ENCODE data around the gene C5orf58.

Gene C5orf58

DNA sequence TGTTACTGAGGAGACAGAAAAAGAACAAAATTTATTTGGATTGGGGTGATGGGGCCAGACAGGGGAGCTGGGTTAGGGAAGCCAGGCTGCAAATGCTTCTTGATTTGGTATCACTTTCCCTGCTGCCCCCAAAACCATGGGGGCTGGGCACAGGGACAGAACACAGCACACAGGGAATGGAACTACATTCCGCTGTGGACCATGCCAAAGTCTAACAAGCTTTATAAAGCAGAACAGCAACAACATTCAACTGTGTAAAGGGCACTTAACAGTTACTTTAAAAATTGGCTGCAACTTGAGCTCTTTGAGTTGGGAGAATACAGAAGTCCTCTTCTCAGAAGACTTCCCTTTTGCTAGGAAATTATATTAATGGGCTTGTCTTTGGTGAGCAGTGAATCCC is 23.8 kb downstream of the C5orf58 start:
- no peak for DNase-seq (ENCODE audit: low read depth)

DNA sequence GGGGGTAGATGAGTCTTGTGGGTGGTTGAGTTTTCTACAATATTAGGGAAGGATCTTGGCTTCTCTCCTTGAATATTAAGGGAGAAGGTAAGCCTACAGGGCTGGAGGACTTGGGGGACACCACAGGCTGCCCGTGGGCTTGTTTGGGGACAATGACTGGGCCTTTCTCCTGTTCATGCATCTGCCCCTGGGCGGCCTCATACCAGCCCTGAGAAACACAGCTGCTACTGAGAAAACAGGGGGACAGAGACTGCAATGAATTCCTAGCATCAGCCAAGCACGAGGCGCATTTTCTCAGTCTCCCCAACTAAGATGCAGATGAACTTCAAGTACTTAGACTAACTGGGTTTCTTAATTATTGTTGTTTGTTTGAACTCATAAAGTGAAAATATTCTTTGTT is 24.6 kb downstream of the C5orf58 start:
- DNase-seq (ENCODE audit: low read depth), result no peak

DNA sequence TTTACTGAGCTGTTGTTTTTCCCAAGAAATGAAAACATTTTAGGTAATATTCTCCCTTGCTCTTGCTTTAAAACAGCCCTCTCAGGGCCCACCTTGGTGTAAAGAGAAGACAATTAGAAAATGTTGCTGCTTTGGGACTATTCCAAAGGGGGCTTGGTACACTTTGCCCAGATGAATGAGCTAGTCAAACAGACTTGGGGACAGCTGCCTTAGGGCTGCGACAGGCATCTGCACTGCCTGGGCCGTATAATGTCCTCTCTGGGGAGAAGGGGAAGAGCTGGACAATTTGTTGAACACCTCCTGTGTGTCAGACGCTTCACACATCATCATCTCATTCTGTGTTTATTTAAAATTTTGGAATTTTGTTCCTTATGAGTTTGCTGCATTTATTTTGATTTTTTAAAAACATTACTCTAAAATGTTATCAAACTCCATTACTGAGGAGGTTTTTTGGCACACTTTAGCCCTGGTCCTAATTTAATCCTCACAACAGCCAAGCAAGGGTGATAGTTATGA is 28.8 kb downstream of the C5orf58 start:
- DNase-seq (ENCODE audit: low read depth), result no peak

DNA sequence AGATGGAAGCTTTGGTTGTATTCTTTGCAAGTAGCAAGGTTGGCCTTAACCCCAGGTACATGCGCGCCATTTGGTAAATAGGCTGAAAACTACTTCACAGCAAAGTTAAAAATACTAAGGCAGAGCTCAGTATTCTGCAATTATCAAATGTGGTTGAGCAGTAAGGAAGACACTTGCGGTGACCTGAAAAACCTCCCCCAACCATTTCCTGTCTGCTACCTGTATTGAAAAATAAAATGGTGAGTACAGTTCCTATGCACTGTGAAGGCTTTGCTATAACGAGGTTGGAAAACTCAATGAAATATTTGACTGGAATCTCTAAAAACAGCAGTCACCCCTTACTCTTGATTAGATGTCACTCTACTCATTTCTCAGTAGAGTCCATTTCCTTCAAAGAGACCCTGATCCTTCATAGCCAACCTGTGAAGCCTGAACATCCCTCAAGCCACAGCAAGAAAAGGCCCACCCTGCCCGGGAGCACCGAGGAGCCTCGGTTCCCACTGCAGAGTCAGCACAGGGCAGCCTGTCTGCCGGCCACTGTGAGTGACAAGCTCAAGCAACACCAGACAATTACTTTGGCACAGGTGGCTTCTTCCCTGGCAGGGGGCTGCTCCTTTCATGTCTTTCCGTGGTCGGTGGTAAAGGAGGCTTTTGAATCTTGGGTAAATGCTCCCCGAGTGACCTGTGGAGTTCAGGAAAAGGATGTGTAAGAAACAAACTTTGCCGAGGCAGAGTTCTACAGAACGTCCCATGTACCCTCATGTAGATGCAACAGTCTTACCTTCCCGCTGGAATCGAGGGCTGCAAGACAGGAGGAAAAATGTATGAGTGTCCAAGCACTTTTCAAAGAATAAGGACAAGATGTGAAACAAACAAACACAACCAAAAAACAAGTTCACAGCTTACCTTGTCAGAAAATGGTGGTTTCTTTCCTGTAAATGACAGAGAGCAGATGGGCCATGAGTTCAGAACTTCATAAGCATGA is 29.6 kb downstream of the C5orf58 start:
- no peak for DNase-seq (ENCODE audit: low read depth)

GRCh38 chr5:170263906-170264305 is 31.1 kb downstream of the C5orf58 start:
- DNase-seq (ENCODE audit: low read depth), result no peak

DNA sequence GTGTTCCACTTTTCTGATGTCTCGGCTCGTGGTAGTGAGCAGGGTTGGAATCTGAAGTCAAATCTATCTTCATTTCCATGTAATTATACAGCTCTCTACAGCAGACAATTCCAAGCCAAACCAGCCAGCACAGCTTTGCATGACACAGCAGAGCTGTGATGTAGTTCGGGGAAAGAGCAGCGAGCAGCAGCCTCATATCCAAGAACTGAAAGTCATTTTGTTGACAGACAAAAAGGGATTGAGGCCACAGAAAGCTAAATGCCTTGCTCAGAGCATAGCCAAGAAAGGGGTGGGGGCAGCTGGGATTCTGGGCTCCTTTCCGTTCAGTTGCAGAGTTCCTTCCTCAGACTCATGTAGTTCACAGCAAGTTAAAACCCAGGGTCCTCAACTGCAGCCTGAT is 32.7 kb downstream of the C5orf58 start:
- DNase-seq (ENCODE audit: low read depth), result peak; percentile 45

GRCh38 chr5:170266570-170267381 is 34.0 kb downstream of the C5orf58 start:
- no peak for DNase-seq (ENCODE audit: low read depth)

- peak; percentile 55 for DNase-seq (ENCODE audit: low read depth)
These were observed 34.8 kb downstream of the C5orf58 start for GRCh38 chr5:170267431-170268152.

- DNase-seq (ENCODE audit: low read depth), result no peak
These were observed 35.4 kb downstream of the C5orf58 start for GRCh38 chr5:170268153-170268689.

- DNase-seq (ENCODE audit: low read depth), result no peak
These were observed 36.1 kb downstream of the C5orf58 start for GRCh38 chr5:170268884-170269283.

DNA sequence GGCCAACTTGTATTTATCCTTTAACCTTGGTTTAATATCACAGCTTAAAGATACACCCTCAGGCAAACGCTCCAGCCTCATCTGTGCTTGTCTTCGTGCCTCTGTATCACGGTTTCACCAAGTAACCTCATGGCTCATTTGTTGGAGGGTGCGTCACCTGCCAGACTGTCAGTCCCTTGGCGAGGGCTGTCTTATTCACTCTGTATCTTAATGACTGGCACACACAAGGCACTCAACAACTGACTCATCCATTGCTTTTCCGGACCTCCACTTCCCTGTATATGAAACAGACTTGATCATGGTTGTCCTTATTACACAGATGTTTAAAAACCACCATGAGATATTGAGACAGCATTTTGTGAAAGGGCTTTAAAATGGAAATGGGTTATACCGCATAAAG is 36.8 kb downstream of the C5orf58 start:
- DNase-seq (ENCODE audit: low read depth), result no peak

- DNase-seq (ENCODE audit: low read depth), result no peak
These were observed 37.7 kb downstream of the C5orf58 start for GRCh38 chr5:170270293-170271069.

GRCh38 chr5:170273968-170274710 is 41.4 kb downstream of the C5orf58 start:
- peak; percentile 13 for DNase-seq (ENCODE audit: low read depth)

DNA sequence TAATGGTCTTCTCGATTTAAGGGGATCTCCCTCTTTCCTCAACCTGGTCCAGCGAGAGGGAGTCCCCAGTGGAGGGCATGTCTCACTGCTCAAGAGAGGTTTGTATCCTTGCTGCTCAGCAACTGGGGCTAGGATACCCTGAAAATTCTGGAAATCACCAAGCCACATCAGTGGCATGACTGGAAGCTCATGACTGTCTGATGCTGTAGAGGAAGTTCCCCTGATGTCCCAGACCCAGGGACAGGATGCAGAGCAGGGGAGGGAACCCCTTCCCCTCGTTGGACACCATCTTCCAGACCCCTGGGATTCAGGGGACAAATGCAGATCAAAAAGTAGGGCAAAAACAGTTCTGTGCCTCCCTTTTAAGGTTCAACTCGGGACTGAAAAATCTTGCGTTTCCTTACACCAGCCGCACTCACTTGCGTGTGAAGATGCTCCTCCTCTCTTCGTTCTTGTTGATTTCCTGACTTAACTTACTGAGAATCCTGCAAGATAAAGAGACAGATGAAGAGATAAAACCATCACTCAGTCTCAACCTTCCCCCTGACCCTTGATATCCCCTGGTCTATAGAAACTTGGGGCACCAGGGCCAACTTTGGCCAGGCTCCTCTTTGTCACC is 42.7 kb downstream of the C5orf58 start:
- DNase-seq (ENCODE audit: low read depth), result no peak

GRCh38 chr5:170276140-170276539 is 43.4 kb downstream of the C5orf58 start:
- no peak for DNase-seq (ENCODE audit: low read depth)

DNA sequence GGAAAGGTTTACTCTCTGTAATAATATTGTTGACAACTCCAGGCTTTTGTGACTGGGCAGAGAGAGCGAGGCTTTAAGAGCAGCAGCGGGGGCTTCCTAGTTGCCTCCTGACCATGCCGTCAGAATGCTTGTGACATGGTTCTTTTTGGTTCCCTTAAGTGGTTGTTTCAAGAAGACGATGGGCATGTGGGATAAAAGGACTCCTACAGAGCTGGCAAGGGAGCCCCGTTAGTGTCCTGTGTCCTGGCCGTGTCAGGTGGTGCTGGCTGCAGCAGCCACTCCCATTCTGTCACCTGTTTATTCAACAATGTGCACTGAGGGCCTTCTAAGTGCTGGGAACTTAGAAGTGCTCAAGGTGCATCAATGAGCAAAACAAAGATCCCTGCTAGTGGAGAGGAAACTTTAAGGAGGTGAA is 45.1 kb downstream of the C5orf58 start:
- DNase-seq (ENCODE audit: low read depth), result no peak

- DNase-seq (ENCODE audit: low read depth), result no peak
These were observed 46.0 kb downstream of the C5orf58 start for GRCh38 chr5:170278611-170279458.

DNA sequence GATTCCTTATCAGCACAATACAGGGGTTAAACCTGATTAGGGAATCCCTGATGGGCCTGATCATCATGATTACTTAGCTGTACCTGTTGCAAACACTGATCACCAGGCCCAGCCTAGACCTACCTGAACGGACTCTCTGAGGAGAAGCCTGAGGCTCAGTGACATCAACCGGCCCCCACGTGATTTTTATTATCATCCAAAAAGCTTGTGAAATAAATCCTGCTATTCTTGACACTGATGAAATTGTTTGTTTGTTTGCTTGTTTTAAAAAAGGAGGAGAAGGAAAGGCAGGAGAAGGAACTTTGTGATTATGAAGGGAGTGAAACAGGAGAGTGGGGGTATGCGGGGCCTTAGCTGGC is 46.7 kb downstream of the C5orf58 start:
- DNase-seq (ENCODE audit: low read depth), result no peak

DNA sequence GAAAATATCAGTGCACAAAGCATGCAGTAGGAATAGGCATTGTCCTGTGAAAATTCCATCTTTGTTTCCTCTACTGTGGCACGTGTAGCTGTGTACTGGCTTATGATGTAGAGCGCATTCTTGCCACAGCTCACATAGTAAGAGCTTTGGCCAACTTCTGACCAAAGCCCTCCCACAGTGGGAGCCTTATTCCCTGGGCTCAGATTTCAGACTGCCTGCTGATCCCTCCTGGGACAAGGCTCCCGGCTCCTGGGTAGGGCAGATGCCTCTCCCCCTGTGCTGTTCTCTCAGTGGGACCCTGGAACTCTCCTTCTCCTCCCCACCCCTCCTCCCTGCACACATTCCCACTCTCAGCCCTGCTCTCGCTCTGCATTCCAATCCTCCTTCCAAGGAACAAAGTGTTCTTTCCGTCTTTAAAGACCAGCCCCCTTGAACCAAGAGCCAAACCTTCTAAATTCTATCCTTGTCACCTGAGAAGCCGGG is 47.3 kb downstream of the C5orf58 start:
- DNase-seq (ENCODE audit: low read depth), result no peak

Measured in stromal cell of bone marrow (primary cell).